Measurements from ENCODE around the gene COL7A1. TPM values are rescaled to one million over a fixed set of nuclear protein-coding genes. Genes with fewer than 3 reads are reported as not detected.

The COL7A1 gene
- polyA plus RNA-seq, 10 donors = 3.2 to 54.8 (median 5.4) TPM

DNA sequence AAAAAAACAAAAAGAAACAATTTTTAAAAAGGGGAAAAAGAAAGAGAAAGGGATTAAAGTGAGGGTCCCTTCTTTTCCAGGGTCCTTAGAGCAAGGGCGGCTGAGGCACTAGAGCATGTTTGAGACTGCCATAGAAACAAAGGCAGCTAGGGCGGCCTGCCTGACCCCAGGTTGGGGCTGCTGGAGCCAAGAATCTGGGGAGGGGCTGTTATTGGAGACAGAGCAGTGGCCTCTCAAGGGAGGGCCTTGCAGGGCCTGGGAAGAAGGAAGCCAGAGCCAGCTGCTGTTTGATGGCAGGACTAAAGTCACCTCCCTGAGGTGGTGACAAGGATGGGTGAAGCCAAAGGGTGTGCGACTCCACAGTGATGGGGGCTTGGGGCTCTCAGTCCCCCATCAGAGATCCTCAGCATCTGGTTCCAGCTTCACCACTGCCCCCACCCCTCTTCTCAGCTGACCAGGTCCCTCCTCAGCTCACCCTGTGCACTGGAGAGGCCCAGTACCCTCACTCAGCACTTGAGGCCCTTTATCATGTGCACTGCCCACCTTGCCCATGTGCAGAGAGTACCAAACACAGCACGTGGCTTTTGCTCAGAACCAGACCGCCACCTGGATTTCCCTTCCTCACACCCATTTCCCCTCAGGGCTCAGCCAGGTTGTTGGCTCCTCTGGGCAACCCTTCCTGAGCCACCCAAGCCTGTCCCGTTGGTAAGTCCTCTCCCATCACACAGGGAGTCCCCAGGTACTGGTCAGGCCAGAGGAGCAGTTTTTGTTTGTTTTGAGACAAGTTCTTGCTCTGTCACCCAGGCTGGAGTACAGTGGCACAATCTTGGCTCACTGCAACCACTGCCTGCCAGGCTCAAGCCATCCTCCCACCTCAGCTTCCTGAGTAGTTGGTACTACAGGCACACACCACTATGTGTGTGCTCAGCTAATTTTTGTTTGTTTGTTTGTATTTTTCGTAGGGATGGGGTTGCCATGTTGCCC lies 24.7 kb upstream of the COL7A1 start:
- no peak for DNase-seq

GRCh38 chr3:48617559-48617958 lies 22.4 kb upstream of the COL7A1 start:
- DNase-seq = no peak

- DNase-seq = no peak
Observed at GRCh38 chr3:48614044-48614443, 18.9 kb upstream of the COL7A1 start.

DNA sequence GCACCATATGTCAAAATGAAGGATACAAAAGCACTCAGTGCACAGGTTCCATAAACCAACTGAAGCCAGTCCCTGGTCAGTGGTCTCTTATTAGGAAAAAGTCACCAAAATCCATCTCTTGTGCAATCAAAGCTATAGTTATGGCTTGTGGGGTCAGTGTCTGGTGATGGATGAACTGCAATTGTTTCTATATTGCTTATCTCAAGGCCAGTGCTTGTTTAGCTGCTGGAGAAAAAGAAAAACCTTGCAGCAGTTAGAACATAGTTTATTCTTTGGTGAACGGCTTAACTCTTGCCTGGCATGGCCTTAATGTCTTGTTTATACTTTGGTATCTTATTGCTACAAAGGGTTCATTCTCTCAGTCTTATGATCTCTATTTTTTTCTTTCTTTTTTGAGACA lies 17.2 kb upstream of the COL7A1 start:
- no peak for DNase-seq

GRCh38 chr3:48609088-48610005 lies 14.2 kb upstream of the COL7A1 start, which contains the start of gene UQCRC1:
UQCRC1 (minus strand) TSS chr3:48609646; CDS start chr3:48609620, 26 bp downstream.
- peak; percentile 92 to 98 (median 96) for DNase-seq

GRCh38 chr3:48607519-48607918 lies 12.4 kb upstream of the COL7A1 start:
- DNase-seq = no peak

DNA sequence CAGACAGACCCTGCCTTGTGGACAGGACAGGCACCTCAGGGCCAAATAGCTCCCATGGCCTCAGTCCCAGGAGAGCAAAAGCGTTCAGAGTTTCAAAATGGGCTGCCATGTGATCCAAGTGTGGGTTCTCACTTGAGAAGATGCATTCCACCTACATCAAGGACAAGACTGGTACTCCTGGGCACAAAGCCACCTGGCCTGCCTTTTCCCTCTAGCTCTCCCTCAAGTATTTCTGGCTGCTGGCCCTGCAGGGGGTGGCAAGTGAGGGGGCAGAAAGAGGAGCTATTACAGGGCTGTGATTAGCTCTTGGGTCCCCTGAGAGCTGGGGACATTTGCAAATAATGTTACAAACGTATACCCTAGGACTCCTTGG lies 6.5 kb upstream of the COL7A1 start:
- no peak for DNase-seq

GRCh38 chr3:48600711-48601621 lies 5.8 kb upstream of the COL7A1 start:
- no peak for DNase-seq

DNA sequence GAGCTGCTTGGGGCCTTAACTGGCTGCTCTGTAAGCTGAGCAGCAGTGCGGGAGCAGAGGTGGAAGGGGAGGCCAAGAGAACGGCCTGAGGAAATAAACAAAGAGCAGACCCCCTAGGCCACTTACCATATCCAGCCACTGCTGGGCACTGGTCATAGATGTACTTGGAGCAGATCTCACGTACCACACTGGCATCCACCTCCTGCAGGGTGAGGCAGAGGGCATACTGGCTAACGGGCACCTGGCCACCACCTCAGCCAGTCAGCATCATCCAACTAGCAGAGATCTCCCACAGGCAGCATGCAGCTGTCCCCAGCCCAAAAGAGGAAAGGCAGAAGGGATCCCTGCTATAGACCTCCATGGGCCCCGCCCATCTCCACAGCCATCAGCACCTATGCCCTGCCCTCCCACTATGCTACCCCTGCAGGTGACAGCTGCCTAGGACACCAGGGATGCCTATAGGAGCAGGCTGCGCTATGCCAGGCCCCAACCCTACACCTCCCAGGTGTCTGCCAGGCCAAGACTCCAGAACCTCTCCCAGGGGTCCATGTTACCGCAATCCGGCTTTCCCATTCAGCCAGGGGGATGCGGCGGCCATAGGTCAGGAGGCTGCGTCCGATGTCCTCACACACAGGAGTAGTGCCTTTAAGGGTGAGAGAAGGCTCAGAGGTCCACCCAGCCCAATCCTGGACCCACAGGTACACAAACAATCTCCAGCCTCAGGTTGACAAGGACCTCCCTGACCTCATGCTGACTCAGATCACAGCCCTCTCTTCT lies 4.6 kb upstream of the COL7A1 start:
- no peak for DNase-seq

- DNase-seq = peak in 1 of 3 donors; percentile 13
Observed at GRCh38 chr3:48599077-48599501, 4.0 kb upstream of the COL7A1 start.

- DNase-seq = peak; percentile 45 to 73 (median 59)
Observed at GRCh38 chr3:48598323-48599076, 3.4 kb upstream of the COL7A1 start.

GRCh38 chr3:48597408-48597800 lies 2.3 kb upstream of the COL7A1 start:
- DNase-seq = no peak

DNA sequence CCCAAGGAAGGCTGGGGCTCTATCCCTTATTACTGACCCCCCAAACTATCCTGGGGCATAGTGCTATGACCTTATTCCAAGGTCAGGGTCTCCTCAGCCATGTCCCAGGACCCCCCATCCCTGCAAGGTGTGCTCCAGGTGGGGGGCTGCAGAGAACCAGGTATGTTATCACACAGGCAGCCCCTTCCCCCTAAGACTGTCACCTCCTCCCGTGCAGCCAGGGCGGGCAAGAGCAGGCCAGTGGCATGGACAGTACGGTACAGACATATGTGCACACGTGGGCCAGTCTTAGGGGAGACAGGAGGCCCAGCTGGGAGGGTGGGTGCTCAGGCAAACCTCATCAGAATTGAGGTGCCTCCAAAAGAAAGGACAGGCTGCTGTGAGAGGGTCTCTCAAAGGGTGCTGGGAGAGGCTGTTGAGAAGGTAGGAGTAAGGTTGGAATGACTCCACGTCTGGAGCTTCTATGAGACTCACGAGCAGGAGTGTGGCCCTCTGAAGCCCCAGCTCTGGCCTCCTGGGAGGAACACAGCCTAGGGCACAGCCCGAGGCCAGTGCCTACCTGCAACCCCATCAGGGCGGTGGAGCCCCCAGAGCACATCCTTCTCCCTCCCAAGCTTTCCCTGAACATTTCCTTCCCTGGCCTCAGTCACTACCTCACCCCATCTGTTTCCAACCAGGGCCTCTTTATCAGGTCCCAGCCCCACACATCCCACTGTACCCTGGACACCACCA lies 1.7 kb upstream of the COL7A1 start:
- no peak for DNase-seq

DNA sequence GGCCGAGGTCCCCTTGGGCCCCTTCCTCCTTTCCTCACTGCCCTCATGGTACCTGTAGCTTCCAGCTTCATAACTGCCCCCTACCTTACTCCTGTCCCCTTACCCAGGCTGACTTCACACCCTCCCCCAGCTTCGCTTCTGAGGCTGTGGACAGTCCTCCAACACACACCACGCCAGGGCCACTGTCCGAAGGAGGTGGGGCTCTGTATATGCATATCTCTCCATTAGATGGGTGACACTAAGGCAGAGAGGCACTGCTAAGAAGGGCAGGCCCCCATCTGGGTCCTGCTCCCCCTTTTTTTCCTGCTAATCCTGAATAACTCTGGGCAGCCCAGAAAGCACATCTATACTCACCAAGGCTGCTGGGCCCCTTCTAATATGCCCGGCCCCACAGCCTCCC lies 1.0 kb upstream of the COL7A1 start:
- DNase-seq = no peak

DNA sequence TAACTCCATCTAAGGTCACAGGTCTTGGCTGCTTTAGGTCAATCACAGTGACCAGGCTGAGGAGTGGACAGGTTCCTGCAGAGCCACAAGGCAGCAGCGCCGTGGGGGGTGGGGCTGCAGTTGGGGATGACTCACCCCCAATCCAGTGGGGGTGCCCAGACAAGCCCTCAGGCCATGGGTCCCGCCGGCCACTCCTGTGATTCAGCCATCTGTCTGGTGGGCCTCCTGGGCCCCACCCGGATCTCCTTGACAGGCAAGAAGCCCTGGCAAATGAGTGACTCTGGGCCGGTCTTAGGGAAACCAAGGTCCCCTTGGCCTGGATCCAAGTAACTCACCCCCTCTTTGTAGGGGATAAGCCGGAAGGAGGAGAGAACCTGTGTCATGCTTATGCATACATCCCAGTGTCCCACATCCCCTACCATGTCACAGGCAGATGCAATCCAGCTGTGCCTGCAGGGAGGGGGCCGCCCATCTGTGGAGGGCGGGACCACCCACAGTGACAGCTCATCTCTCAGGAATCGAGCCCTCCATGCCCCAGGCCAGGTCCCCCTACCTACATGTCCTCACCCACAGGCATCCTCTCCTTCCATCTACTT lies 495 bp upstream of the COL7A1 start:
- DNase-seq = peak in 2 of 3 donors; percentile 39 to 62

- peak in 1 of 3 donors; percentile 19 for DNase-seq
Observed at GRCh38 chr3:48594417-48595049, 596 bp downstream of the COL7A1 start.

- DNase-seq = no peak
Observed at GRCh38 chr3:48593337-48593736, 1.8 kb downstream of the COL7A1 start.

- no peak for DNase-seq
Observed at GRCh38 chr3:48592519-48593087, 2.5 kb downstream of the COL7A1 start.

All from muscle of back (tissue), 11 donors.